ENCODE measurements around the gene DUSP22. TPM values are rescaled to one million over a fixed set of nuclear protein-coding genes. Genes with fewer than 3 reads are reported as not detected.

DUSP22 gene
- polyA plus RNA-seq, 3 donors = 107 to 120 (median 117) TPM

DNA sequence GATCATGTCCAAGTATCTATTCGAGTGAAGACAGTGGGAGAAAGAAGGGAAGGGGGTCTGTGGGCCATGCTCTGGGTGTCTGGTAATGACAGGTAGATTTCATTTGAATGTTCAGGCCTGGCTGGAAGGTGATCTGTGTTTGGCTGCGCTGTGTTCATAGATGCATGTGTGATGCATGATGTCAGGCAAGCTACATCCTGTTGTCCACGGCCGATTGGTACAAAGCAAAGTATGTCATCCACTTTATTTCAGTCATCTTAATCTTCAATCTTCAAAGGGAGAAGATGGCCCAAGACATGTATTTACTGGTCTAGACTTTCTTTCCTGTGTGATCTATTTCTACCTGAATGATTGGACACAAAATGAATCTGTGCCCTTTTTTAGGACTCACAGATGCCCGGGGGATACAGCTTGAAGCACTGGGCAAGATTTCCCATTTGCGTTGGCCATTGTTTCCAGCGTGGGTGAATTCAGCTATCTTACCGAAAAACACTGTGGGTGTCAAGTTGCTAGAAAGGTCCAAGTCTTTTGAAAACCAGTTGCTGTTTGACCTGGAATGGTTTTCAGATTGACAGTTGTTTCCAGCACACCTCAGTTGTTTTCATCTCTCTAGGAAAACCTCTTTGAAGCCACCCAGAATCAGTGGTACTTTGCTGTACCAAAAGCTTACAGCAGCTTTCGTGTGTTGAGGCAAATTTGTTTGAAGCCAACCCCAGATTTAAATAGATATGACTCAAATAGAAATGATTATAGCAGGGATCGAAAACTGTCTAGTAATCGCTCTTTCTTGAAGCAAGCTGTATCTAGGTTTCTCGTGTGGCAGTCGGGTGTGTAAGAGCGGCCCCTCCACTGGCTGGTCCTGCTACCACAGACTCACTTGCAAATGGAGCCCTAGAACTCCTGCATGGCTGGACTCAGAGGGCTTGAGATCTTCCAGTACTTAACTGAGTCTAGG, 27.2 kb downstream of the DUSP22 start:
- DNase-seq = no peak
- peaks cover 75% of the 10 kb centered on the region for H3K79me2 ChIP-seq (ENCODE audit: insufficient read depth, low read length)
- peaks cover 71 to 85% of the 10 kb centered on the region in 2 donors for H3K4me1 ChIP-seq (ENCODE audit: control insufficient read depth in 1 of 2, insufficient read depth in 2 of 2, low read length in 2 of 2)
- H3K4me3 Mint-ChIP-seq = no peak overlapping the region
- H2AFZ ChIP-seq (ENCODE audit: insufficient read depth, low read depth, low read length, poor library complexity, severe bottlenecking) = no peak overlapping the region
- intact Hi-C loops (cut with micrococcal nuclease) = no loop called here
- peaks cover 0 to 2% (median 1%) of the 10 kb centered on the region in 3 donors for H3K27me3 Mint-ChIP-seq (ENCODE audit: low read depth in 3 of 3)
- H3K4me1 Mint-ChIP-seq = peaks cover 31% of the 10 kb centered on the region
- peak overlapping the region in 2 of 7 donors; percentile 12 to 57 for H3K27ac Mint-ChIP-seq
- H3K9me3 Mint-ChIP-seq = peaks cover 0 to 4% (median 0%) of the 10 kb centered on the region in 7 donors
- H3K27me3 ChIP-seq (ENCODE audit: control insufficient read depth in 2 of 2, insufficient read depth in 2 of 2, low read length in 2 of 2) = no peaks in the 10 kb centered on the region
- H3K4me2 ChIP-seq (replicated peaks; ENCODE audit: extremely low read depth, low read length, poor library complexity, severe bottlenecking) = no peak overlapping the region
- no peaks in the 10 kb centered on the region for H3K9me3 ChIP-seq (replicated peaks in 1 of 2; ENCODE audit: control insufficient read depth in 1 of 2, insufficient read depth in 1 of 2, low read length in 2 of 2)
- H3K36me3 Mint-ChIP-seq = peaks cover 29 to 50% of the 10 kb centered on the region in 2 donors
- TF ChIP-seq, protein P1, sequence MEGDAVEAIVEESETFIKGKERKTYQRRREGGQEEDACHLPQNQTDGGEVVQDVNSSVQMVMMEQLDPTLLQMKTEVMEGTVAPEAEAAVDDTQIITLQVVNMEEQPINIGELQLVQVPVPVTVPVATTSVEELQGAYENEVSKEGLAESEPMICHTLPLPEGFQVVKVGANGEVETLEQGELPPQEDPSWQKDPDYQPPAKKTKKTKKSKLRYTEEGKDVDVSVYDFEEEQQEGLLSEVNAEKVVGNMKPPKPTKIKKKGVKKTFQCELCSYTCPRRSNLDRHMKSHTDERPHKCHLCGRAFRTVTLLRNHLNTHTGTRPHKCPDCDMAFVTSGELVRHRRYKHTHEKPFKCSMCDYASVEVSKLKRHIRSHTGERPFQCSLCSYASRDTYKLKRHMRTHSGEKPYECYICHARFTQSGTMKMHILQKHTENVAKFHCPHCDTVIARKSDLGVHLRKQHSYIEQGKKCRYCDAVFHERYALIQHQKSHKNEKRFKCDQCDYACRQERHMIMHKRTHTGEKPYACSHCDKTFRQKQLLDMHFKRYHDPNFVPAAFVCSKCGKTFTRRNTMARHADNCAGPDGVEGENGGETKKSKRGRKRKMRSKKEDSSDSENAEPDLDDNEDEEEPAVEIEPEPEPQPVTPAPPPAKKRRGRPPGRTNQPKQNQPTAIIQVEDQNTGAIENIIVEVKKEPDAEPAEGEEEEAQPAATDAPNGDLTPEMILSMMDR (IDR thresholded peaks at IDR 0.05) = no peak
- peak overlapping the region in 1 of 2 donors; percentile 2 for H3K27ac ChIP-seq (ENCODE audit: low read depth in 1 of 2, low read length in 2 of 2)
- WGBS (ENCODE audit: insufficient coverage) = 94% methylated on average over 13 of the region's 14 CpGs
- H3K4me3 ChIP-seq (replicated peaks in 1 of 3; ENCODE audit: low read depth in 2 of 3, low read length in 3 of 3) = no peak overlapping the region
- peaks cover 7 to 40% of the 10 kb centered on the region in 2 donors for H3K36me3 ChIP-seq (replicated peaks in 1 of 2; ENCODE audit: control insufficient read depth in 1 of 2, insufficient read depth in 2 of 2, low read length in 2 of 2)
- H3K9ac ChIP-seq (ENCODE audit: insufficient read depth, low read length, poor library complexity, severe bottlenecking) = no peak overlapping the region
- H4K20me1 ChIP-seq (ENCODE audit: insufficient read depth, low read length) = peaks cover 13% of the 10 kb centered on the region

DNA sequence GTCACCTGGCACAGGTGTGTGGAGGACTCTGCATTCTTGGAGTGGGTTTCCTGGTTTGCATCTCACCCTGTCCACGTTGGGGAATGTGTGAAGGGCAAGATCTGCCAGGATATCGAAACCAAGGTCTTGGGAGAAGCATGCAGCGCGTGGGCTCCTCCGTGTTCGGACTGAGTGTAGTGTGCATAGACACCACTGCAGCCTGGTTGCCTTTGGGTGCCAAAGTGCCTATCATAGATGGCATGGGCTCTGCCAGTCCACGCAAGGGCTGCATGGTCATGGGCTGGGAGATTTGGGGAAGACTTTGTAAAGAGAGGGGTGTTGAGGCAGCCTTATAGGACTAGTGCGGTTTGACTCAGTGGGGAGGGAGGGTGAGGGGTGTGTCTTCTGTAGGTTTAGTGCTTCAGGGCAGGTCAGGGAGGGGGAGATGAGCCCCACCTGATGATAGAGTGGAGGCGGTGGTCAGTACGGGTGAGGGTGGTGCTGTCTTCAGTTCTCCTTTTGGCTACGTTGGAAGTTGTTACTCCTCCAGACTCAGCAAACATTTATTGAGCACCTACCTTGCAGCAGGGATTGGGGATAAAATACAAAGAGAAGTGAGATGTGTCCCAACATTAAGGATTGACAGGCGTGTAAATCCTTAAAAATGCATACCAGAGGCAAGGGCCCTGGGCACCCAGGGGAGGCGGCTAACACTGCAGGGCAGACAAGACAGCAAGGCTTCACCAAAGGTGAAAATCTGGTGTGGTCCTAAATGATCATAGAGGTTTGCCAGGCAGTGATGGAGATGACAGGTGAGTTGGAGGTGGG, 28.3 kb downstream of the DUSP22 start:
- Histone ChIP-seq H3K4me2 (replicated peaks; ENCODE audit: extremely low read depth, low read length, poor library complexity, severe bottlenecking) (peak overlapping the region; percentile 55), H3K9ac (ENCODE audit: insufficient read depth, low read length, poor library complexity, severe bottlenecking) (no peak overlapping the region), H3K36me3 (replicated peaks in 1 of 2; ENCODE audit: control insufficient read depth in 1 of 2, insufficient read depth in 2 of 2, low read length in 2 of 2) (peaks cover 11 to 41% of the 10 kb centered on the region in 2 donors), H3K27me3 (ENCODE audit: control insufficient read depth in 2 of 2, insufficient read depth in 2 of 2, low read length in 2 of 2) (no peaks in the 10 kb centered on the region), H3K27ac (ENCODE audit: low read depth in 1 of 2, low read length in 2 of 2) (peak overlapping the region; percentile 0 to 76), H3K79me2 (ENCODE audit: insufficient read depth, low read length) (peaks cover 67% of the 10 kb centered on the region), H2AFZ (ENCODE audit: insufficient read depth, low read depth, low read length, poor library complexity, severe bottlenecking) (no peak overlapping the region), H3K4me3 (replicated peaks in 1 of 3; ENCODE audit: low read depth in 2 of 3, low read length in 3 of 3) (no peak overlapping the region), H3K4me1 (ENCODE audit: control insufficient read depth in 1 of 2, insufficient read depth in 2 of 2, low read length in 2 of 2) (peaks cover 63 to 74% of the 10 kb centered on the region in 2 donors), H3K9me3 (replicated peaks in 1 of 2; ENCODE audit: control insufficient read depth in 1 of 2, insufficient read depth in 1 of 2, low read length in 2 of 2) (no peaks in the 10 kb centered on the region), H4K20me1 (ENCODE audit: insufficient read depth, low read length) (peaks cover 18% of the 10 kb centered on the region)
- peaks cover 26 to 50% of the 10 kb centered on the region in 2 donors for H3K36me3 Mint-ChIP-seq
- TF ChIP-seq, protein P1 (IDR thresholded peaks at IDR 0.05) = no peak
- peaks cover 27% of the 10 kb centered on the region for H3K4me1 Mint-ChIP-seq
- H3K27ac Mint-ChIP-seq = peak overlapping the region in 2 of 7 donors; percentile 12 to 57
- no peak overlapping the region for H3K4me3 Mint-ChIP-seq
- H3K9me3 Mint-ChIP-seq = peaks cover 0 to 2% (median 0%) of the 10 kb centered on the region in 7 donors
- 93% methylated on average over 11 of the region's 13 CpGs for WGBS (ENCODE audit: insufficient coverage)
- peaks cover 0 to 3% (median 0%) of the 10 kb centered on the region in 3 donors for H3K27me3 Mint-ChIP-seq (ENCODE audit: low read depth in 3 of 3)
- DNase-seq = no peak
- intact Hi-C loops (cut with micrococcal nuclease) = no loop called here

All from CD14-positive monocyte (primary cell).